HEK293T (cell line): ENCODE measurements around the gene HTRA1.

Source experiments
- CTCF ChIA-PET: fragments of 350-600 bp; formaldehyde crosslinking; extraction: SDS; loops from one replicate; lab custom pipeline; 2021; ENCODE audit warnings: antibody characterized with exemption, inconsistent platforms; lab: Yijun Ruan, JAX
- POLR2A ChIA-PET: fragments of 350-600 bp; formaldehyde crosslinking; extraction: SDS; loops from one replicate; lab custom pipeline; 2020; ENCODE audit warnings: antibody characterized with exemption, inconsistent platforms; lab: Yijun Ruan, JAX
- DNase-seq: peaks from one replicate; pipeline ENCODE4 v3.0.0; 2012; ENCODE audit warnings: mixed read lengths; ENCODE audit errors: extremely low spot score
- ARNT ChIP-seq: fragments of 450-650 bp; IDR thresholded peaks from 2 replicates; pipeline ENCODE4 v1.6.1; 2017; ENCODE audit warnings: mild to moderate bottlenecking
- BHLHE40 ChIP-seq: fragments of 450-650 bp; IDR thresholded peaks from 2 replicates; pipeline ENCODE4 v1.6.1; 2016; ENCODE audit warnings: mild to moderate bottlenecking, moderate library complexity, borderline replicate concordance
- CTBP1 ChIP-seq: fragments of 450-650 bp; IDR thresholded peaks from 2 replicates; pipeline ENCODE4 v1.6.1; 2016; ENCODE audit warnings: borderline replicate concordance
- ELF4 ChIP-seq: fragments of 450-650 bp; IDR thresholded peaks from 2 replicates; pipeline ENCODE4 v1.6.1; 2017; ENCODE audit warnings: antibody characterized with exemption
- FOXA1 ChIP-seq: fragments of 450-650 bp; IDR thresholded peaks from 2 replicates; pipeline ENCODE4 v1.6.1; 2016; ENCODE audit warnings: mild to moderate bottlenecking
- FOXK2 ChIP-seq: fragments of 450-650 bp; IDR thresholded peaks from 2 replicates; pipeline ENCODE4 v1.6.1; 2016; ENCODE audit warnings: mild to moderate bottlenecking
- FOXM1 ChIP-seq: fragments of 450-650 bp; IDR thresholded peaks from 2 replicates; pipeline ENCODE4 v1.6.1; 2017; ENCODE audit warnings: mild to moderate bottlenecking, borderline replicate concordance
- HDGF ChIP-seq: fragments of 450-650 bp; IDR thresholded peaks from 2 replicates; pipeline ENCODE4 v1.6.1; 2017; ENCODE audit warnings: antibody characterized with exemption, borderline replicate concordance
- L3MBTL2 ChIP-seq: fragments of 450-650 bp; conservative IDR thresholded peaks from 2 replicates; pipeline ENCODE4 v1.6.1; 2016; ENCODE audit warnings: mild to moderate bottlenecking
- LEF1 ChIP-seq: fragments of 450-650 bp; IDR thresholded peaks from 2 replicates; pipeline ENCODE4 v1.6.1; 2017; ENCODE audit warnings: mild to moderate bottlenecking, borderline replicate concordance
- NFRKB ChIP-seq: fragments of 450-650 bp; IDR thresholded peaks from 2 replicates; pipeline ENCODE4 v1.6.1; 2016; ENCODE audit warnings: mild to moderate bottlenecking, moderate library complexity
- PKNOX1 ChIP-seq: fragments of 450-650 bp; IDR thresholded peaks from 2 replicates; pipeline ENCODE4 v1.6.1; 2016
- SP1 ChIP-seq: fragments of 450-650 bp; IDR thresholded peaks from 2 replicates; pipeline ENCODE4 v1.6.1; 2017
- SUZ12 ChIP-seq: fragments of 450-650 bp; IDR thresholded peaks from 2 replicates; pipeline ENCODE4 v1.6.1; 2016; ENCODE audit warnings: mild to moderate bottlenecking
- TARDBP ChIP-seq: fragments of 450-650 bp; IDR thresholded peaks from 2 replicates; pipeline ENCODE4 v1.6.1; 2016
- ZNF384 ChIP-seq: fragments of 450-650 bp; IDR thresholded peaks from 2 replicates; pipeline ENCODE4 v1.6.1; 2016

HTRA1 gene

GRCh38 chr10:122507616-122508015, 46.3 kb downstream of the HTRA1 start:
- no peak for DNase-seq
- ChIA-PET POLR2A (no interaction called here), CTCF (no interaction called here)
- TF ChIP-seq ELF4 (no peak), FOXK2 (no peak), NFRKB (no peak), FOXM1 (no peak), HDGF (no peak), FOXA1 (no peak), ZNF384 (no peak), SUZ12 (no peak)

- no peak for DNase-seq
- ChIA-PET CTCF (no interaction called here), POLR2A (no interaction called here)
These were observed 46.7 kb downstream of the HTRA1 start for GRCh38 chr10:122508021-122508420.

GRCh38 chr10:122509323-122509722, 48.0 kb downstream of the HTRA1 start:
- CTCF ChIA-PET, result no interaction called here
- no peak for DNase-seq
- POLR2A ChIA-PET, result no interaction called here
- TF ChIP-seq PKNOX1, result no peak
- TF ChIP-seq FOXK2, result no peak
- no peak for TF ChIP-seq SUZ12
- TF ChIP-seq FOXM1, result no peak
- no peak for TF ChIP-seq ARNT
- no peak for TF ChIP-seq HDGF
- TF ChIP-seq CTBP1, result no peak
- TF ChIP-seq SP1, result no peak
- no peak for TF ChIP-seq TARDBP
- no peak for TF ChIP-seq FOXA1

More at GRCh38 chr10:122508021-122508420, 46.7 kb downstream of the HTRA1 start:
- TF ChIP-seq ZNF384 (no peak), PKNOX1 (no peak), CTBP1 (no peak), TARDBP (no peak), ARNT (no peak), HDGF (no peak), L3MBTL2 (no peak), FOXK2 (no peak)

- POLR2A ChIA-PET, result no interaction called here
- DNase-seq, result no peak
- no peak for TF ChIP-seq SUZ12
- TF ChIP-seq ELF4, result no peak
- TF ChIP-seq PKNOX1, result no peak
- TF ChIP-seq L3MBTL2, result no peak
- TF ChIP-seq TARDBP, result no peak
- TF ChIP-seq ZNF384, result no peak
- TF ChIP-seq ARNT, result no peak
- no peak for TF ChIP-seq NFRKB
- no peak for TF ChIP-seq HDGF
- TF ChIP-seq FOXM1, result no peak
- no peak for TF ChIP-seq LEF1
- TF ChIP-seq FOXA1, result no peak
- TF ChIP-seq BHLHE40, result no peak
- no peak for TF ChIP-seq SP1
- no peak for TF ChIP-seq CTBP1
- TF ChIP-seq FOXK2, result no peak
- CTCF ChIA-PET, result no interaction called here
These were observed 49.0 kb downstream of the HTRA1 start for GRCh38 chr10:122510326-122510725.

GRCh38 chr10:122510736-122511135, 49.4 kb downstream of the HTRA1 start:
- DNase-seq, result no peak
- ChIA-PET POLR2A (no interaction called here), CTCF (no interaction called here)
- TF ChIP-seq PKNOX1 (no peak), SP1 (no peak), LEF1 (no peak), TARDBP (no peak), NFRKB (no peak), FOXA1 (no peak), FOXK2 (no peak), L3MBTL2 (no peak), FOXM1 (no peak), SUZ12 (no peak), CTBP1 (no peak), ELF4 (no peak), ZNF384 (no peak), ARNT (no peak), BHLHE40 (no peak), HDGF (no peak)

GRCh38 chr10:122513053-122513452, 51.7 kb downstream of the HTRA1 start:
- TF ChIP-seq ARNT (no peak), FOXA1 (no peak), FOXM1 (no peak), FOXK2 (no peak), ELF4 (no peak), NFRKB (no peak), HDGF (no peak), TARDBP (no peak), BHLHE40 (no peak), ZNF384 (no peak), PKNOX1 (no peak), LEF1 (no peak), SP1 (no peak), L3MBTL2 (no peak), SUZ12 (no peak), CTBP1 (no peak)
- POLR2A ChIA-PET, result no interaction called here
- CTCF ChIA-PET, result no interaction called here
- no peak for DNase-seq
